ENCODE measurements around the gene FEZ2.

Gene FEZ2

GRCh38 chr2:36559221-36559942 lies 38.6 kb downstream of the FEZ2 start:
- Histone ChIP-seq H3K27me3 (ENCODE audit: control insufficient read depth, insufficient read depth, low read length) (no peaks in the 10 kb centered on the region), H3K4me1 (no peaks in the 10 kb centered on the region), H3K36me3 (ENCODE audit: control insufficient read depth, insufficient read depth, low read length) (no peaks in the 10 kb centered on the region), H3K79me2 (no peaks in the 10 kb centered on the region), H3K4me2 (ENCODE audit: low read length) (no peak overlapping the region), H2AFZ (no peak overlapping the region), H3K9ac (no peak overlapping the region), H3K9me3 (ENCODE audit: control insufficient read depth, low read length) (no peaks in the 10 kb centered on the region), H3K27ac (no peak overlapping the region), H3K4me3 (ENCODE audit: low read depth, low read length) (no peak overlapping the region)
- TF ChIP-seq CTCF (IDR thresholded peaks at IDR 0.05), result no peak

GRCh38 chr2:36556842-36557241 lies 41.1 kb downstream of the FEZ2 start:
- H3K4me3 ChIP-seq (ENCODE audit: low read depth, low read length), result no peak overlapping the region
- H3K27ac ChIP-seq, result no peak overlapping the region
- H3K4me2 ChIP-seq (ENCODE audit: low read length), result no peak overlapping the region
- H3K27me3 ChIP-seq (ENCODE audit: control insufficient read depth, insufficient read depth, low read length), result no peaks in the 10 kb centered on the region
- H2AFZ ChIP-seq, result no peak overlapping the region
- no peak for TF ChIP-seq CTCF (IDR thresholded peaks at IDR 0.05)
- H3K9me3 ChIP-seq (ENCODE audit: control insufficient read depth, low read length), result no peaks in the 10 kb centered on the region
- no peak overlapping the region for H3K9ac ChIP-seq
- no peaks in the 10 kb centered on the region for H3K79me2 ChIP-seq
- no peaks in the 10 kb centered on the region for H3K4me1 ChIP-seq
- H3K36me3 ChIP-seq (ENCODE audit: control insufficient read depth, insufficient read depth, low read length), result no peaks in the 10 kb centered on the region

- Histone ChIP-seq H3K9me3 (ENCODE audit: control insufficient read depth, low read length) (no peaks in the 10 kb centered on the region), H3K4me2 (ENCODE audit: low read length) (no peak overlapping the region), H3K4me1 (no peaks in the 10 kb centered on the region), H3K27me3 (ENCODE audit: control insufficient read depth, insufficient read depth, low read length) (no peaks in the 10 kb centered on the region), H3K27ac (no peak overlapping the region), H3K79me2 (no peaks in the 10 kb centered on the region), H2AFZ (no peak overlapping the region), H3K36me3 (ENCODE audit: control insufficient read depth, insufficient read depth, low read length) (no peaks in the 10 kb centered on the region), H3K4me3 (ENCODE audit: low read depth, low read length) (no peak overlapping the region), H3K9ac (no peak overlapping the region)
- no peak for TF ChIP-seq CTCF (IDR thresholded peaks at IDR 0.05)
These were observed 42.2 kb downstream of the FEZ2 start for GRCh38 chr2:36555789-36556188.

- Histone ChIP-seq H3K79me2 (no peaks in the 10 kb centered on the region), H2AFZ (no peak overlapping the region), H3K27ac (no peak overlapping the region), H3K9me3 (ENCODE audit: control insufficient read depth, low read length) (no peaks in the 10 kb centered on the region), H3K36me3 (ENCODE audit: control insufficient read depth, insufficient read depth, low read length) (no peaks in the 10 kb centered on the region), H3K4me2 (ENCODE audit: low read length) (no peak overlapping the region), H3K4me1 (no peaks in the 10 kb centered on the region), H3K4me3 (ENCODE audit: low read depth, low read length) (no peak overlapping the region), H3K9ac (no peak overlapping the region), H3K27me3 (ENCODE audit: control insufficient read depth, insufficient read depth, low read length) (no peaks in the 10 kb centered on the region)
- no peak for TF ChIP-seq CTCF (IDR thresholded peaks at IDR 0.05)
These were observed 43.4 kb downstream of the FEZ2 start for GRCh38 chr2:36554531-36554930.

- TF ChIP-seq CTCF (IDR thresholded peaks at IDR 0.05), result no peak
- Histone ChIP-seq H3K4me2 (ENCODE audit: low read length) (no peak overlapping the region), H2AFZ (no peak overlapping the region), H3K4me1 (no peaks in the 10 kb centered on the region), H3K79me2 (no peaks in the 10 kb centered on the region), H3K27me3 (ENCODE audit: control insufficient read depth, insufficient read depth, low read length) (no peaks in the 10 kb centered on the region), H3K4me3 (ENCODE audit: low read depth, low read length) (no peak overlapping the region), H3K36me3 (ENCODE audit: control insufficient read depth, insufficient read depth, low read length) (no peaks in the 10 kb centered on the region), H3K9me3 (ENCODE audit: control insufficient read depth, low read length) (no peaks in the 10 kb centered on the region), H3K27ac (no peak overlapping the region), H3K9ac (no peak overlapping the region)
These were observed 44.3 kb downstream of the FEZ2 start for GRCh38 chr2:36553683-36554082.

Measured in parathyroid adenoma (tissue), 2 donors.